ENCODE data around the gene STAP2. TPM values are rescaled to one million over a fixed set of nuclear protein-coding genes. Genes with fewer than 3 reads are reported as not detected.

STAP2 gene
- total RNA-seq, 1 experiment from 2014 or later, result 72.6 TPM

DNA sequence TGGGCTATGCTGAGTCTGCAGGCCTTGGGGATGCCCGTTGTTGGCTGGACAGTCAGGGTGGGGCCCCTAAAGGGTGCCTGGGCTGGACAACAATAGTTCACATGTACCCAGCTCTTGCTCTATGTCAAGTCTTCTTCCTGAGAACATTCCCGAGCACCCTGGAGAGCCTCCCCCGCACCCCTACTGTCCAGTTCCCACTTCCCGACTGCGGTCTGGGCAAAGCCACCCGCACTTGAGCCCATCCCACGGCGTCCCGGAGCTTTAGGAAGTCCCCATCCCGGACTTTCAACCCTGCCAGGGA, 3.6 kb upstream of the STAP2 start:
- no peak; the same call in 1 of the 2 replicates for ATAC-seq
- intact Hi-C loops (cut with micrococcal nuclease), result loop anchor here (1.0 to 10.0 kb wide), 2 partner anchors 60 to 97 kb away; partner anchors contain the start of genes CHAF1A and YJU2
- Histone ChIP-seq H3K36me3 (ENCODE audit: low read depth, low read length) (no peaks in the 10 kb centered on the region), H3K27me3 (ENCODE audit: low read length) (no peaks in the 10 kb centered on the region), H3F3A (ENCODE audit: low read length, unreplicated experiment) (no peaks in the 10 kb centered on the region), H3K9ac (ENCODE audit: low read length) (peak overlapping the region; percentile 77), H3K4me1 (ENCODE audit: insufficient read depth, low read length) (peaks cover 5% of the 10 kb centered on the region; the same call in 1 of the 2 replicates), H3K4me2 (ENCODE audit: low read length) (peak overlapping the region; percentile 88), H3K27ac (ENCODE audit: low read length) (0 out of 2 replicates have a peak overlapping the region, but pooled peaks have one; percentile 25), H3K4me3 (ENCODE audit: low read length) (peak overlapping the region; percentile 73), H3K9me2 (replicated peaks; ENCODE audit: low read length) (no peaks in the 10 kb centered on the region), H2AFZ (ENCODE audit: low read length) (peak overlapping the region; percentile 73), H3K79me2 (ENCODE audit: low read length) (peaks cover 14% of the 10 kb centered on the region), H4K20me1 (ENCODE audit: low read length) (no peaks in the 10 kb centered on the region), H3K9me3 (ENCODE audit: low read length) (no peaks in the 10 kb centered on the region)
- DNase-seq, result no peak
- BruUV-seq (replicated peaks), result TSS peak; percentile 94
- no peak for TF ChIP-seq EZH2 (IDR thresholded peaks at IDR 0.05; ENCODE audit: low read length, unreplicated experiment)
- TF ChIP-seq, protein P1, sequence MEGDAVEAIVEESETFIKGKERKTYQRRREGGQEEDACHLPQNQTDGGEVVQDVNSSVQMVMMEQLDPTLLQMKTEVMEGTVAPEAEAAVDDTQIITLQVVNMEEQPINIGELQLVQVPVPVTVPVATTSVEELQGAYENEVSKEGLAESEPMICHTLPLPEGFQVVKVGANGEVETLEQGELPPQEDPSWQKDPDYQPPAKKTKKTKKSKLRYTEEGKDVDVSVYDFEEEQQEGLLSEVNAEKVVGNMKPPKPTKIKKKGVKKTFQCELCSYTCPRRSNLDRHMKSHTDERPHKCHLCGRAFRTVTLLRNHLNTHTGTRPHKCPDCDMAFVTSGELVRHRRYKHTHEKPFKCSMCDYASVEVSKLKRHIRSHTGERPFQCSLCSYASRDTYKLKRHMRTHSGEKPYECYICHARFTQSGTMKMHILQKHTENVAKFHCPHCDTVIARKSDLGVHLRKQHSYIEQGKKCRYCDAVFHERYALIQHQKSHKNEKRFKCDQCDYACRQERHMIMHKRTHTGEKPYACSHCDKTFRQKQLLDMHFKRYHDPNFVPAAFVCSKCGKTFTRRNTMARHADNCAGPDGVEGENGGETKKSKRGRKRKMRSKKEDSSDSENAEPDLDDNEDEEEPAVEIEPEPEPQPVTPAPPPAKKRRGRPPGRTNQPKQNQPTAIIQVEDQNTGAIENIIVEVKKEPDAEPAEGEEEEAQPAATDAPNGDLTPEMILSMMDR (conservative IDR thresholded peaks at IDR 0.05; ENCODE audit: low read depth, low read length), result no peak
- TF ChIP-seq EZH2phosphoT487 (IDR thresholded peaks at IDR 0.05; ENCODE audit: borderline replicate concordance, low read length), result no peak
- CTCF ChIA-PET, result interaction anchor here (0.6 to 2.0 kb wide), 4 partner anchors 10 to 95 kb away, joined by 3 to 16 read pairs (median 6); partner anchors contain the start of gene YJU2
- POLR2A ChIA-PET (ENCODE audit: unreplicated experiment), result interaction anchor here (1.0 kb wide), 1 partner anchor 95 kb away, joined by 3 read pairs; the partner anchor contains the start of gene YJU2

DNA sequence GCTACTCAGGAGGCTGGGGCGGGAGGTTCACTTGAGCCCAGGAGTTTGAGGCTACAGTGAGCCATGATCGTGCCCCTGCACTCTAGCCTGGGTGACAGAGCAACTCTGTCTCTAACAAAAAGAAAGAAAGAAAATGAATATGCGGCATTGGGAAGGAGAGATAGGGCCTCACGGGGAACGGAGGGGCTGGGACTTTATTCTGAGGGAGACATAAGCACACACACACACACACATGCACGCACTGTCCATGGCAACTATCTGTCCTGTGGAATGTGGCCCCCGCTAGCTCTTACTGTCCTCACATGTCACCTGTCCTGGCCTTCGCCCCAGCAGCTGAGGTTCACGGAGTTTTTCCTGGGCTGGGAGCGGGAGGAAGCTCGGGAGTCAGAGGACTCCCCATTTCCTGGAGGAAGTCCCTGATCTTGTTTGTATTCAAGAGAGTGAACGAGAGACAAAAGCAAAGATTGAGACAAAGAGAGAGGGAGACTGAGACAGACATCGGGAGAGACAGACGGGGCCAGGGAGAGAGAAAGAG, 654 bp downstream of the STAP2 start:
- Histone ChIP-seq H3K4me1 (ENCODE audit: insufficient read depth, low read length) (no peaks in the 10 kb centered on the region), H3K9me2 (replicated peaks; ENCODE audit: low read length) (no peaks in the 10 kb centered on the region), H3K36me3 (ENCODE audit: low read depth, low read length) (no peaks in the 10 kb centered on the region), H3K9ac (ENCODE audit: low read length) (peak overlapping the region; percentile 71), H3K4me2 (ENCODE audit: low read length) (peak overlapping the region; percentile 98), H2AFZ (ENCODE audit: low read length) (peak overlapping the region; percentile 90), H3K9me3 (ENCODE audit: low read length) (no peaks in the 10 kb centered on the region), H3K79me2 (ENCODE audit: low read length) (peaks cover 7% of the 10 kb centered on the region; the same call in 1 of the 2 replicates), H3K4me3 (ENCODE audit: low read length) (peak overlapping the region; percentile 88), H3K27ac (ENCODE audit: low read length) (peak overlapping the region; percentile 56), H4K20me1 (ENCODE audit: low read length) (no peaks in the 10 kb centered on the region), H3F3A (ENCODE audit: low read length, unreplicated experiment) (no peaks in the 10 kb centered on the region), H3K27me3 (ENCODE audit: low read length) (no peaks in the 10 kb centered on the region)
- intact Hi-C loops (cut with micrococcal nuclease), result no loop called here
- no peak for ATAC-seq
- ChIA-PET POLR2A (ENCODE audit: unreplicated experiment) (no interaction called here), CTCF (no interaction called here)
- BruUV-seq (replicated peaks), result TSS peak; percentile 38
- TF ChIP-seq EZH2phosphoT487 (IDR thresholded peaks at IDR 0.05; ENCODE audit: borderline replicate concordance, low read length), result no peak
- TF ChIP-seq, protein P1 (conservative IDR thresholded peaks at IDR 0.05; ENCODE audit: low read depth, low read length), result no peak
- TF ChIP-seq EZH2 (IDR thresholded peaks at IDR 0.05; ENCODE audit: low read length, unreplicated experiment), result no peak
- peak; percentile 15 for DNase-seq

DNA sequence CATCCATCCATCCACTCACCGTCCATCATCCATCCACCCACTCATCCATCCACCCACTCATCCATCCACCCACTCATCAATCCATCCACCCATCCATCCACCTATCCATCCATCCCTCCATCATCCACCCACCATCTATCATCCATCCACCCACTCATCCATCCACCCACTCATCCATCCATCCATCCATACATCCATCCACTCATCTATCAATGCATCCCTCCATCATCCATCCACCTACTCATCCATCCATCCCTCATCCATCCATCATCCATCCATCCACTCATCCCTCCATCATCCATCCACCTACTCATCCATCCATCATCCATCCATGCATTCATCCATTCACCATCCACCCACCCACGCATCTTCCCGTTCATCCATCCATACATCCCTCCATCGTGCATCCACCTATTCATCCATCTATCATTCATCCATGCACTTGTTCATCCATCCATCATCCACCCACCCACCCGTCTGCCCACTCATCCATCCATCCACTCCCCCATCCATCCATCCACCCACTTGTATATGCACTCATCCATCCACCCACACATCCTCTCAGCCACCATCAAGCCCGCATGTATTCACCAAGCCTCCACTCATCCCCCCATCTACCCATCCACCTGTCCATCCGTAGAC, 3.6 kb downstream of the STAP2 start:
- H3K36me3 ChIP-seq (ENCODE audit: low read depth, low read length), result no peaks in the 10 kb centered on the region
- DNase-seq, result no peak
- no peaks in the 10 kb centered on the region for H3F3A ChIP-seq (ENCODE audit: low read length, unreplicated experiment)
- no peak overlapping the region for H3K4me2 ChIP-seq (ENCODE audit: low read length)
- H3K27me3 ChIP-seq (ENCODE audit: low read length), result no peaks in the 10 kb centered on the region
- intact Hi-C loops (cut with micrococcal nuclease), result no loop called here
- H3K9ac ChIP-seq (ENCODE audit: low read length), result no peak overlapping the region
- POLR2A ChIA-PET (ENCODE audit: unreplicated experiment), result no interaction called here
- ATAC-seq, result no peak
- H3K9me3 ChIP-seq (ENCODE audit: low read length), result no peaks in the 10 kb centered on the region
- H3K4me3 ChIP-seq (ENCODE audit: low read length), result no peak overlapping the region
- TF ChIP-seq, protein P1 (conservative IDR thresholded peaks at IDR 0.05; ENCODE audit: low read depth, low read length), result no peak
- no peak for TF ChIP-seq EZH2 (IDR thresholded peaks at IDR 0.05; ENCODE audit: low read length, unreplicated experiment)
- TF ChIP-seq EZH2phosphoT487 (IDR thresholded peaks at IDR 0.05; ENCODE audit: borderline replicate concordance, low read length), result no peak
- H3K4me1 ChIP-seq (ENCODE audit: insufficient read depth, low read length), result no peaks in the 10 kb centered on the region
- peaks cover 7% of the 10 kb centered on the region; the same call in 1 of the 2 replicates for H3K79me2 ChIP-seq (ENCODE audit: low read length)
- CTCF ChIA-PET, result no interaction called here
- no peaks in the 10 kb centered on the region for H3K9me2 ChIP-seq (replicated peaks; ENCODE audit: low read length)
- no TSS peak for BruUV-seq (replicated peaks)
- H3K27ac ChIP-seq (ENCODE audit: low read length), result no peak overlapping the region
- H2AFZ ChIP-seq (ENCODE audit: low read length), result no peak overlapping the region
- no peaks in the 10 kb centered on the region for H4K20me1 ChIP-seq (ENCODE audit: low read length)

Data from PC-3 (cell line).